ENCODE results near the gene CDKAL1.
"Not testable (repeated sequence)": the region's sequence is repeated elsewhere in the genome, so short reads cannot be mapped to it uniquely, and the experiment has no call there.

CDKAL1 gene

GRCh38 chr6:20599302-20600051 lies 65.2 kb downstream of the CDKAL1 start:
- DNase-seq = no peak

GRCh38 chr6:20600831-20601230 lies 66.6 kb downstream of the CDKAL1 start:
- DNase-seq = no peak

- no peak for DNase-seq
Measured at GRCh38 chr6:20604159-20604558, 69.9 kb downstream of the CDKAL1 start.

- DNase-seq = no peak
Measured at GRCh38 chr6:20605061-20605460, 70.8 kb downstream of the CDKAL1 start.

DNA sequence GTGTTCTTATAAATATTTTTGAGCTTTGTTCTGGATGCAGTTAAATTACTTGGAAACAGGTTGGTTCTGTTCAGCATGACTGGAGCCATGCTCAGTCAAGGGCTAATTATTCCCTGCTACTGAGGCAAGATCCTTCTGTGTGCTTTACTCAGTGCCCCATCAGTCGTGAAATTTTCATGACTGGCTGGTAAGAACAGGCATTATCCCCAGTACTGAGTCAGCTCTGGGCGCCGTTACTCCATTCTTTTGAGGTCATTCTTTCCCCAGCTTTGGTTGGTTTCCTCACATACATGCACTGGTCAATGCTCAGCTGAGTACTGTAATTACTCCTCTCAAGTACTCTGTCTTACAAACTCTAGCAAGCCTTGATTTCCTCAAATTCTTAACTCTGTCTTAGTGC lies 71.3 kb downstream of the CDKAL1 start:
- DNase-seq = no peak

DNA sequence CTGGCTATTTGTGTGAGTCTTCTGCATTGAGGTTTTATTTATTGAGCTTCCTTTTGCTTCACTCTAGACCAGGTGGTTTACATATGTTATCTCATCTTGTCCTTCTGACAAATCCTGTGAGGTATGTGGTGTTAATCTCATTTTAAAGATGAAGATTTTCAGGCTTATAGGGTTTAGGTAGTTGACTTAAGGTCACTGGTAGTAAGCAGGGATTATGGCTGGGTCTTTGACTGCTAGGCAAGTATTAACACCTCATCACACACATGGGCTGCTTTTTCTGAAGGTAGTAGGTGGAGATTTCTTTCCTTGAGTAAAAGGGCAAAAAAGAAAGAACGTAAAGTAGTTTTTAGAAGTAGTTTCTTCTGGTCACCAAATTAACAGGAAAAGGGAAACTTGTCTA lies 72.6 kb downstream of the CDKAL1 start:
- no peak for DNase-seq

- no peak for DNase-seq
Measured at GRCh38 chr6:20608356-20608755, 74.1 kb downstream of the CDKAL1 start.

DNA sequence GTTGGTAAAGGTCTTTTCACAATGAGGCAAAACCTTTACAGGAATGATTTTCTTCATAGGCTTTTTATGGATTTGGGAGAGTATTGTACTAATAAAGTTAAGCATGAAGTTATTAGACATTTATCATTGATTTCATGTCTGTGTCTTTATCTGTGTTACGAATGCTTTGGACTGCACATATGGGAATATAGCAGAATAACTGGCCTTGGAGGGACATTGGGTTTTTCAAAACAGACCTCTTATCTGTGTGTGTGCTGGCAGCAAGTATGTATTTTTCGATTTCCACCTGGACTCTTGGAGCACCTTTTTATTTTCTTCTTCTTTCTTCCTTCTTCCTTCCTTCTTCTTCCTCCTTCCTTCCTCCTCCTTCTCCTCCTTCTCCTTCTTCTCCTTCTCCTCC lies 74.6 kb downstream of the CDKAL1 start:
- DNase-seq = no peak

GRCh38 chr6:20609924-20610323 lies 75.7 kb downstream of the CDKAL1 start:
- DNase-seq = not testable (repeated sequence)

DNA sequence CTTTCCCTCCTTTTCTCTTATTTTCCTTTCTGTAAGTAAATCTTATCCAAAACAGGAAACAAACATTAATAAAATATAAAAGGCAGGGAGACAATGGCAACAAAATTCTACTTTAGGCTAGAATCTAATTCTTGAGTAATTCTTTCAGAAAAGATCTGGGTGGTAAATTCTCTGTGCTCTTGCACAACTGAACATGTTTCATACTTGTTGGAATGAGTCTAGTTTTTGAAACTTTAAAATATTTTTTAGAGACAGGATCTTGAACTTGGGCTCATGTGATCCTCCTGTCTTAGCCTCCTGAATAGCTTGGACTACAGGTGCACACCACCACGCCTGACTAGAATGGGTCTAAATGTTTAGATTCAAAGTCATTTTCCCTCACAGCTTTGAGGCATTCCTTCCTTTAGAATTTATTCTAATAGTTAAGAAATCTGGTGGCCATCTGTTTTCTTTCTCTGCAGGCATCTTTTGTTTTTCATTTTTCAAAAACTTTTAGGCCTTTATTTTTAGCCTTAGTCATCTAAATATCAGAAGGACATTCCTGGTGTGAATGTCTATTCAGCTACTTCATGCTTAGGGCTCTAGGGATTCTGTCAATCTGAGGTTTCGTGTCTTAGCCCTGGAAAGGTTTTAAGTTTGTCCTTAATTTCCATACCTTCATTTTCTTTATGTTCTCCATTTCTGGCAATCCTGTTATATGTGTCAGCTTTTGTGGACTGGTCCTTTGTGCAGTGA lies 76.5 kb downstream of the CDKAL1 start:
- no peak for DNase-seq

DNA sequence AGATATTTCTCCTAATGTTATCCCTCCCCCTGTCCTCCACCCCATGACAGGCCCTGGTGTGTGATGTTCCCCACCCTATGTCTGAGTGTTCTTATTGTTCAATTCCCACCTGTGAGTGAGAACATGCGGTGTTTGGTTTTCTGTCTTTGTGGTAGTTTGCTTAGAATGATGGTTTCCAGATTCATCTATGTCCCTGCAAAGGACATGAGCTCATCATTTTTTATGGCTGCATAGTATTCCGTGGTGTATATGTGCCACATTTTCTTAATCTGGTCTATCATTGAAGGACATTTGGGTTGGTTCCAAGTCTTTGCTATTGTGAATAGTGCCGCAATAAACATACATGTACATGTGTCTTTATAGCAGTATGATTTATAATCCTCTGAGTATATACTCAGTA lies 83.3 kb downstream of the CDKAL1 start:
- not testable (repeated sequence) for DNase-seq

GRCh38 chr6:20620043-20620442 lies 85.8 kb downstream of the CDKAL1 start:
- DNase-seq = no peak

GRCh38 chr6:20623761-20624160 lies 89.5 kb downstream of the CDKAL1 start:
- DNase-seq = no peak

DNA sequence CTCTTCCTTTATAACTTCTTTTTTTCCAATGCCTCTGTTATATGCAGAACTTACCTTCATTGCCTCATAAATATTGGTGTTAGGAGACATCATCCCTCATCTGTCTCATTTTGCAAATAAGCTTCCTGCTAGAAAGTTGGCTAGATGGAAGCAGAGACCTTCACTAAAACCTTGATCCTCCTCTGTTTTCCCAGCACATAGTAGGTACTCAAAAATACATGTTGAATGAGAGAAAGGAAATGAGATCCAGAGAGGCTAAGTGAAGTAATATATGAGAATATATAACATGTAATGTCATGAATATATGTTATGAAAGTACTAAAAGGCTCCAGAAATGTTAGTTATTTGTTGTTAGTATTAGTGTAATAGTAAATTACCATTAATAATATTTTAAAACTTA lies 91.9 kb downstream of the CDKAL1 start:
- DNase-seq = no peak

GRCh38 chr6:20629509-20629908 lies 95.3 kb downstream of the CDKAL1 start:
- DNase-seq = no peak

GRCh38 chr6:20630136-20630535 lies 95.9 kb downstream of the CDKAL1 start:
- no peak for DNase-seq

- DNase-seq = no peak
Measured at GRCh38 chr6:20630617-20631548, 96.6 kb downstream of the CDKAL1 start.

DNA sequence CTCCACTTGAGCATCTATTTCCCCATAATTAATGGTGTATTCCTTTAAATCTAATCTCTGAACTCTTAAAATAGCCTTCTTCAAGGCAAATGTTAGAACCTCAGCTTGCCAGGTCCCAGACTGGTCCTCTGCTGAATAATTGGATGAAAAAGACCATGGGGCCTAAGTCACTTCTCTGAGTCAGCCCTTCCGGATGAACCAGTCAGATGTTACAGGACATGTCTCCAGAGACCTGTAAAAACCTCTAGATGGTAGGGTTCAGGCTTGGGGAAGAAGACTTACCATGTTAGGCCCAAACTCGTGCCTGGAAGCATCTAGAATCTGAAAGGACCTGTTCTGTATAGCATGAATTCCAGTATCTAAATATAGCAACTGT lies 97.3 kb downstream of the CDKAL1 start:
- DNase-seq = no peak

DNA sequence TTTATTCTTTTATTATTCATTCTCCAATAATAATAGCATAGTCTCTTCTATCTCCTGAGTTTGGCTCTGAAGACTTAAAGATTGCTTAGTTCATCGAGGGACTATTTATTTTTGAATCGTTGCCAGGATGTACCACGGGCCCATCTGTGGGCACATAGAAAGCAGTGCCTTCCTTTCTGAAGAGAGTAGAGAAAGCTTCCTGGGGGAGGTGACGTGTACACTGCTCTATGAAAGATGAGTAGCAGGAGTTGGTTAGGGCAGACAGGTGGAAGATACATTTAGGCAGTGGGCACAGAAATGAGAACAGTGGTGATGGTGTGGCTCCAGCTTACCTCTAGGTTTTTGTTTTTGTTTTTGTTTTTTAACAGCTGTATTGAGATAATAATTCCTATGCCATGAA lies 98.4 kb downstream of the CDKAL1 start:
- DNase-seq = no peak

GRCh38 chr6:20633566-20634340 lies 99.5 kb downstream of the CDKAL1 start:
- DNase-seq = no peak

- no peak for DNase-seq
Measured at GRCh38 chr6:20639161-20639560, 104.9 kb downstream of the CDKAL1 start.

GRCh38 chr6:20640181-20640580 lies 105.9 kb downstream of the CDKAL1 start:
- DNase-seq = no peak

GRCh38 chr6:20642441-20642840 lies 108.2 kb downstream of the CDKAL1 start:
- DNase-seq = no peak
